Hematopoietic multipotent progenitor cell treated with erythropoietin and hydrocortisone succinate and interleukin-3 and kit ligand, for 6 days (in vitro differentiated cells): Measurements from ENCODE around the gene ZBTB44.
"Not testable (repeated sequence)": the region's sequence is repeated elsewhere in the genome, so short reads cannot be mapped to it uniquely, and the experiment has no call there.

Experiments
- DNase-seq: peaks from one replicate; pipeline ENCODE4 v3.0.0-alpha.2; 2015

The ZBTB44 gene

DNA sequence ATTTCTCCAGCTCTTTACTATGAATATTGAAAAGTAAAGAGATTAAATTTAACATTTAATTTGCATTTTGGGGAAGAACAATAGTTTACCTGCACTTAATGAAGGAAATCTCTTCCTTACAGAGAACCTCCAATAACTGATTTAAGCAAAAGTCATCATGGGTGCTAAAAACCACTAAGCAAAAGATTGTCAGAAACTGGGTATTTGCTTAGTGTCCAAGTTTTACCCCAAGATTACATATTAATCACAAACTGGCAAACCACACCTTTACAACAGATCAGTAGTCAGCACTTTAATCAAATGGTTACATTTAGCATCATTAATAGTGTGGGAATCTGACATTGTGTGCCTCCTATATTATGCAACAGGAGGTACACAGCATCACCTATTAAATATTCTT lies 2.7 kb downstream of the ZBTB44 start:
- DNase-seq, result no peak

DNA sequence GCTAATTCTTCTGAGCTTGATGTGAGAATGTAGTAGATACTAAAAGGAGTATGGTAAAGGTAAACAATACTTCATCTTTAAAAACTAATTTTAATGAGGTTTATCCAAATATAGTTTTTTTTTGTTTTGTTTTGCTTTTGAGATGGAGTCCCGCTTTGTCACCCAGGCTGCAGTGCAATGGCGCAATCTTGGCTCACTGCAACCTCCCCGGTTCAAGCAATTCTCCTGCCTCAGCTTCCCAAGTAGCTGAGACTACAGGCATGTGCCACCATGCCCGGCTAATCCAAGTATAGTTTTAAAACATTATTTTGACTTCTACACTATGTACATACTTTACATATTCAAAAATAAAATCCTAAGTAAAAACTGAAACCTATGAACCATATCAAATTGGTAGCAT lies 4.1 kb downstream of the ZBTB44 start:
- no peak for DNase-seq

DNA sequence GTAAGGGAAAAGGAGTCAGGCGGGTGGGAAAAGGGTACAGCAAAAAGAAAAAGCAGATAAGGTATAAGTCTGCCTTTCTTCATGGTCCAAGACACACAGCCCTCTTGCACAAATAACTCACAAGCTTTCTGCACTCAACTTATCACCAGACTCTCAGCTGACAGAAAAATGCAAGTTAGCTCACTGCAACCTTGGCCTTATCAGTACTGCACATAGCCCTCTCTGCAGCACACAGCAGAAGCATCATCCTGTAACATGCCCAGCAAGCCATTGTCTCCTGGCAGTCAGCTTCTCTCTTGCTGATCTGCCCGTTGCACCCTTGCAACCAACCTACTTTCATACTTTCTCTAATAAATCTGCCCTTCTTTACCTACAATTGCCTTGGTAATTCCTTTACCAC lies 5.8 kb downstream of the ZBTB44 start:
- DNase-seq, result peak; percentile 76

DNA sequence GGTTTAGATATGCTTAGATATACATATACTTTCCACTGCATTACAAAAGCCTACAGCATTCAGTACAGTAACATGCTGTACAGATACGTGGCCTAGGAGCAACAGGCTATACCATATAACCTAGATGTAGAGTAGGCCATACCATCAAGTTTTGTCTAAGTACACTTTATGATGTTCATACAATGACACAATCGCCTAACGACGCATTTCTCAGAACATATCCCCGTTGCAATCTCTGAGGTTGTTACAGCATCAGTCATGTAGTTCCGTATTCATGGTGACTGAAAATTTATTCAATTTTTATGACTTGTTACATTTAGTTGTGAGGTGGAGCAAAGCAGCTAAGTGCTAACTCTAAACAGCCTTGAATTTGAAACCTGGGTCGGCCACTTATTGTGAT lies 6.7 kb downstream of the ZBTB44 start:
- peak; percentile 44 for DNase-seq

DNA sequence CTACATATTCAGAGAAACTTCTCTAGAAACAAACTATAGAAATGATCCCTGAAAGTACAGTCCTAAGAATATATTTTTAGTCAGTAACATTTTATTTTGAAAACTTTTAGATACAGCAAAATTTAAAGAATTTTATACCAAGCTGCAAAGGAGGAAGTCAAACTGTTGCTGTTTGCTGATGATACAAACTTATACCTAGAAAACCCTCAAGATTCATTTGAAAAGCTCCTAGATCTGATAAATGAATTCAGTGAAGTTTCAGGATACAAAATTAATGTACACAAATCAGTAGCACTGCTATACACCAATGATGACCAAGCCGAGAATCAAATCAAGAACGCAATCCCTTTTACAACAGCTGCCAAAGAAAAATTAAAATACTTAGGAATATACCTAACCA lies 10.1 kb downstream of the ZBTB44 start:
- DNase-seq, result peak; percentile 47

DNA sequence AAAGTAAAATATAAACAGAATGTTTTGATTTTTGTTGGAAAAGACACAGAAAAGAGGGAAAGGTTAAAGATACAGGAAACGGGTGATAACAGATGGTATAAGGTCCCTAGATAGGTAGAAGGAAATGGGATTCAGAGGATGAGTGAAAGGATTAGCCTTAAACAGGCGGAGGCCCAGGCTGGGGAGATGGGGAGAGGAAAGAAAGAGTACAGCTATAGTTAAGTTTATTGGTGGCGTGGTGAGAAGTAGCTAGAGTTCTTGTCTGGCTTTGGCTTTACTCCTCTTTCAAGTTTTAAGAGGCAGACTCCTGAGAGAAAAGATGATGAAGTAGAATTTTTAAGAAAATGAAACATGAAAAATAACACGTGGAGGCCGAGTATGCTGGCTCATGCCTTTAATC lies 13.7 kb downstream of the ZBTB44 start:
- DNase-seq, result no peak

DNA sequence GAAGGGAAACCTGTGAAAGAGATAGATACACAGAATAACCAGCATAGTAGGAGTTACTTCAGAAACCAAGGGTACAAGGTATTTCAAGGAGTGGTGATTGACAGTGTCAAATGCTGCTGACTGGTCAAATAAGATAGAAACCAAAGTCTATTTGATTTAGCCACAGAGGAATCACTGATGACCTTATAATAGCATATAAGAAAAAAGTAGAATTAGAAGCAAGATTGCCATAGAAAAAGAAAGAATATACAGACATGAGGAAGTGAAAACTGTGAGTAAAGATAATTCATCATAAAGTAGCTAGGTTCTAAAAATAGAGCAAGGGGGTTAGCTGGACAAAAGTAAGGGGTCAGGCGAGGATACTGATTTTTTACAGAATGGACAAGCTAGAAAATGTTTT lies 14.2 kb downstream of the ZBTB44 start:
- no peak for DNase-seq

DNA sequence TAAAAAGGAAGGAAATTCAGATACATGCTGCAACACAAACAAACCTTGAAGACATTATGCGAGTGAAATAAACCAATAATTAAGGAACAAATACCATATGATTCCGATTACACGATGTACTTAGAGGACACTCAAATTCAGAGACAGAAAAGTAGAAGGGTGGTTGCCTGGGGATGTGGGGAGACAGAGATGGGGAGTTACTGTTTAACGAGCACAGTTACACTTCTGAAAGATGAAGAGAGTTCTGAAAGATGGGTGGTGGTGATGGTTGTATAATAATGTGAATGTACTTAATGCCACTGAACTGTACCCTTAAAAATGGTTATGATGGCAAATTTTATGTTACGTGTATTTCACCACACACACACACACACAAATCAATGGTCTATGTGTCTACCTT lies 14.7 kb downstream of the ZBTB44 start:
- no peak for DNase-seq

DNA sequence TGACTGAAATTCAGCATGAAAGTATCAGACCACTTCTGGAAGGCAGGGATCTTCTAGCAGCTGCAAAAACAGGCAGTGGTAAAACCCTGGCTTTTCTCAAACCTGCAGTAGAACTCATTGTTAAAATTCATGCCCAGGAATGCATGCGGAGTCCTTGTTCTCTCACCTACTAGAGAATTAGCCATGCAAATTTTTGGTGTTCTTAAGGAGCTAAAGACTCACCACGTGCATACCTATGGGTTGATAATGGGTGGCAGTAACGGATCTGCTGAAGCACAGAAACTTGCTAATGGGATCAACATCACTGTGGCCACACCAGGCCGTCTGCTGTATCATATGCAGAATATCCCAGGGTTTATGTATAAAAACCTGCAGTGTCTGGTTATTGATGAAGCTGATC lies 19.1 kb downstream of the ZBTB44 start:
- no peak for DNase-seq

DNA sequence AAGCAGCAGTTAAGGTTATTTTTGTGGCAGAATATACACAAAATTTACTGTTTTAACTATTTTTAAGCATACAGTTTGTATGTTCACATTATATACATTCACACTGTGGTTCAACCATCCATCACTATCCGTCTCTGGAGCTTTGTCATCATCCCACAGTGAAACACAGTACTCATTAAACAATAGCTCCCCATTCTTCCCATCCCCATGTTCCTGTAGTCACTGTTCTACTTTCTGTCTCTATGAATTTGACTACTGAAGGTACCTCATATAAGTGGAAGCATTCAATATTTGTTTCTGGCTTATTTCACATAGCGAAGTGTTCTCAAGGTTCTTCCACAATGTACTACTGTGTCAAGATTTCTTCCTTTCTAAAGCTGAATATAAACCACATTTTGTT lies 32.6 kb downstream of the ZBTB44 start:
- DNase-seq, result no peak

DNA sequence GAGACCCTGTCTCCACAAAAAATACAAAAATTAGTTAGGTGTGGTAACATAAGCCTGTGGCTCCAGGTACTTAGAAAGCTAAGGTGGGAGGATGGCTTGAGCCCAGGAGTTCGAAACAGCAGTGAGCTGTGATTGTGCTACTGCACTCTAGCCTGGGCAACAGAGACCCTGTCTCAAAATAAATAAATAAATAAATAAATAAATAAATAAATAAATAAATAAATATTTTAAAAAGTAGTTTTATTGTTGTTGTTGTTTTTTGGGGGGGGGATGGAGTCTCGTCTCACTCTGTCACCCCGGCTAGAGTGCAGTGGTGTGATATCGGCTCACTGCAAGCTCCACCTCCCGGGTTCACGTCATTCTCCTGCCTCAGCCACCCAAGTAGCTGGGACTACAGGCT lies 33.4 kb downstream of the ZBTB44 start:
- DNase-seq, result not testable (repeated sequence)

DNA sequence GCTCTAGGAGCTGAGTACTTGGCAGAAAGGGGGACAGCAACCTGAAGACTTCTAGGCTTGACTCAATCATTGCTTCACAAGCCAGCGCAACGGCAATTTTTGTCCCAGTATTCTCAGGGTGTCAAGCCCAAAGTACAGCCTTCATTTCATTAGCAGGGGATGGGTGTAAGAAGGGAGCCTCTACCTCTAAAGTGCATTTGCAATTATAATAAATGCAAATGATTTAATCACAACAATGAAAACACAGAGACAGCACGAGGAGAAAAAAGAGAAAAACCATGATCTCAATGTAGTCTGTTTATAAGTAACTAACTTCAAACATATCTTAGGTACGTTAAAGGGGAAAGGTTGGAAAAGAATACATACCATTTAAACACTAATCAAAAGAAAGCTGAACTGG lies 34.7 kb downstream of the ZBTB44 start:
- no peak for DNase-seq

DNA sequence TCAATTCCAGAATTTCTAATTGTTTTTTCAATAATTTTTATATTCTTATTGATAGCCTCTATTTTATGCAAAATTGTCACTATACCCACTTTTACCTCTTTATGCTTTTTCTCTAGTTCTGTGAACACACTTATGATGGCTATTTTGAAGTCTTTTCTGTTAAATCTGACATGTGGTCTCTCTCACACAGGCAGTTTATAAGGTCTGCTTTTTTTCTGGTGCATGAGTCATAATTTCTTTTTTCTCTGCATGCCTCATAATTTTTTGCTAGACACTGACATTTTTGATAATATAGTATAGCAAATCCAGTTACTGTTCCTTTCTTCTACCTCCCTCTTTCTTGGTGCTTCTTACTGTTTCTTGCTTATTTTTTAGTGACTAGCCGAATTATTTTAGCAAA lies 36.0 kb downstream of the ZBTB44 start:
- DNase-seq, result peak; percentile 21

DNA sequence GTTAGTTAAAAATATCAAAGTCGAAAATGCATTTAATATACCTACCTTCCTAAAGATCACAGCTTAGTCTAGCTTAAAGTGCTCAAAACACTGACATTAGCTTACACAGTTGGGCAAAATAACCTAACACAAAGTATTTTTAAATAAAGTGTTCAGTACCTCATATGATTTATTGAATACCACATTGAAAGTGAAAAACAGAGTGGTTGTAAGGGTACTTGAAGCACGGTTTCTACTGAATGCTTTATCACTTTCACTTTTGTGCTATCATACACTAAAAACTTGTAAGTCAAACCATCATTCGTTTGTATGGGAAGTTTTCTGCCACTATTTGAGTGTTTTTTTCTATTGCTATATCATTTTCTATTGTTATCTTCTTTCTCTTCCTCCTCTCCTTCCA lies 36.6 kb downstream of the ZBTB44 start:
- no peak for DNase-seq

DNA sequence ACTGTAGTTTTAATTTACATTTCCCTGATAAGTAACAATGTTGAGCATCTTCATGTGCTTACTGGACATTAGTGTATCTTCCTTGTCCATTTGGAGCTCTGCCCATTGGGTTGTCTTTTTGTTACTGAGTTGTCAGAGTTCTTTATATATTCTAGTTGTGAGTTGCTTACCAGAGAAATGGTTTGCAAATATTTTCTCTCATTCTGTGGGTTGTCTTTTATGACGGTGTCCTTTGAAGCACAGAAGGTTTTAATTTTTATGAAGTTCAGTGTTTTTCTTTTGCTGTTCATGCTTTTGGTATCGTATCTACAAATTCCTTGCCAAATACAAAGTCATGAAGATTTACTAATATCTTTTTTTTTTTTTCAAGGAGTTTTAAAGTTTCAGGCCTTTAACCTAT lies 42.4 kb downstream of the ZBTB44 start:
- no peak for DNase-seq

DNA sequence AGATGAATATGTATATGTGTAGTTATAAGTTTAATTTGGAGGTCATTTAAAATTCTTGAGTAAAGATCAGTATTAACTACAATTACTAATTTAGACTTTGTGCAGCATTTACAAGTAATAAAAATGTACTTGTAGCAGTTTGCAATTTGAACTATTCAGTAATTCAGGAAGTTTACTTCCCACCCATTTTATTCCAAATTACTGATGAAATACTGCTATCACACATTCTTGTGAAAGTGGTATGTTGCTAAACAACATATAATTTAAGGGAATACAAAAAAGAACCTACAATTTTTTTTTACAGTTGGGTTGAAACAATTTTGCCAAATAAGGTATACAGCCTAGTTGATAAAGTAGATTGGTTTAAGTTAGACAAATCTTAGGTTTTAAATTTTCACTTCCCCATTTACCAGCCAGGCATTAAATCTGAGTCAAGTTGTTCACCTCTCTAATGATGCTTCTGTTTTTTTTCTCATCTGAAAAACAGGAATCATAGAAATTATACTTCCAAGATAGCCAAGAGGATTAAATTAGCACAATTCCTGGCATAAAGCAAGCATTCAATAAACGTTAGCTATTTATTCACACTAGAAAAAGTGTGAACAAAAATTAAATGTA lies 45.3 kb downstream of the ZBTB44 start:
- no peak for DNase-seq

DNA sequence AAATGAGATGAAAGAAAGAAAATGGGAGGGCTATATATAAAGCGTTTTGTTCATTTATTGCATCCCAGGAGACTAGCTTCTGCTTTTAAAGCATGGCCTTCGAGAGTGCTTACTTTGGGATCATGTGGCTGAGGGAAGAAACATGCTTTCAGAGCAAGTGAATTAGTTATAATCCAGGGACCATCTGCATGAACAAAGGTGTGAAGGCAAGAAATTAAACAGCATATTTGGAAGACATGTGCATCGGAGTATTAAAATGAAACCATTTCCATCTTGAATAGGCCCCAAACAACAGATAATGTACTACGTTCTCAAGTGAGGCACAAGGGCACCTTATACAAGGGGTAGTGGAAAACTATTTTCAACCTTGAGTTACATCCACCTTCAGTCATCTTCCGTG lies 51.4 kb downstream of the ZBTB44 start:
- DNase-seq, result no peak

DNA sequence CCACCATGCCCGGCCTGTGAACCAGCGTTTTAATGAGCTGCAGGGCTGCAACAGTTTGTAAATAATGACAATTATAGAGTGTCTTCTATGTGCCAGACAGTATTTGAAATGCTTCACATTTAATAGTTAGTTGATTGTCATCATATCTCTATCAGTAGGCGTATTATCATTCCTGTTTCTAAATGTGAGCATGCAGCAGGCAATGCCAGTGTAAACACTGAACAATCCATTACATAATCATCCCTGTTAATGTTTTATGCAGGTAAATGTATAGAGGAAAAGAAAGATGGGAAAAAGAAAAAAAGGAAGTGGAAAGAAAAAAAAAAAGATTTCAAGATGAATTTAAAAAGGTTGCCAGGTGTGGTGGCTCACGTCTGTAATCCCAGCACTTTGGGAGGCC lies 52.3 kb downstream of the ZBTB44 start:
- no peak for DNase-seq

DNA sequence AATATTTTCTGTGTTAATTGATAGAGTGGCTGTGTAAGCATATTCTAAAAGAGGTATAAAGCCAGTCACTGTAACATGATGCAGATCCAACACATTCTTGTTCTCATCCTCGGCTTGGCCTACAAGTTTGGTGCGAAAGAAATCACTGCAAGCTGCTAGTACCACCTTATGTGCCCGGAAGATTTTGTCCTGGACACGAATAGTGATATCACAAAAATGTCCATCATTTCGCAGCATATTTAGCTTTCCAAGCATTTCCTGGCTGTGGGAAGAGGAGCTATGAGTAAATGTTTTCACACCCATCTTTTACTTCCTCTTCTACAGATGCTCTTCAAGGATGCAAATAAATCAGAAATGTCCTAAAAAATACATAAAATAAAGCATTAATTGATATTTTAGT lies 53.1 kb downstream of the ZBTB44 start:
- DNase-seq, result no peak

DNA sequence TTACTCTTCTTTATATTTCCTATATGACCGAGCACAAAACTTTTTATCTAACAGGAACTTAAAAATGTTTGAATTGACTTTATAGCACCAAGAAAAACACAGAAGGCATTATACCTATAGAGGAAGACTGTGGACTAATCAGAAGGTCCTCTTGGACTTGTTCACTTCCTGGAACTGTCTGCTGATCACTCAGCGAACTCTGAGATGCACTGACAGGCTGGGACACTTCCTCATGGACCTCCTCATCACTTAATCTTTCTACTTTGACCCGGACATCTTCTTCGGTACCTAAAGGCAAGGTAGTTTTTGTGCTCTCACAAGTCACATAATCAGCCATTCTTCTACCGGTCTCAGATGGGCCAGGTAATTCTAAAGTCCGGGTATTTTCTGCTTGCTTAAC lies 54.0 kb downstream of the ZBTB44 start:
- DNase-seq, result no peak

DNA sequence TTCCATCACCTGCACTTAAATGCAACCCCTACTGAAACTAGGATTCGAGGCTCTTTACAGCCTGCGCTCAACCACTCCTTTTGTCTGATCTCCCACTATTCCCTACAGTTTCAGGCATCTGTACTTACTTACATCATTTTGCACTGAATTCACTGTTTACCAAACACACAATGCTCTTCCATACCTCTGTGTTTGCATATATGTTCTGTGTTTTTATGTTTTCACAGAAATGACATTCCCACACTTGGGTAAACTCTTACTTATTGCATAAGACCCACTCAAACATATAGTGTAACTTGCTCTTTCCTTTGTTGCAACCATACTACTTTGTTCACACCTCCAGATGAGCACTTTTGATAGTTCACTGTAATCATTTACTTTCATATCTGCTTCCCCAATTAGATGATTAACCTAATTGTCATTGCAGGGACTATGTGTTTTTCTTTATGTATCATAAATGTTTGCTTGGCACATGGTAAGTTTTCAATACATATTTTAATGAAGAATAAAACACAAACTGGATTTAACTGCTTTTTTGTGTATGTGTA lies 54.6 kb downstream of the ZBTB44 start:
- DNase-seq, result no peak

DNA sequence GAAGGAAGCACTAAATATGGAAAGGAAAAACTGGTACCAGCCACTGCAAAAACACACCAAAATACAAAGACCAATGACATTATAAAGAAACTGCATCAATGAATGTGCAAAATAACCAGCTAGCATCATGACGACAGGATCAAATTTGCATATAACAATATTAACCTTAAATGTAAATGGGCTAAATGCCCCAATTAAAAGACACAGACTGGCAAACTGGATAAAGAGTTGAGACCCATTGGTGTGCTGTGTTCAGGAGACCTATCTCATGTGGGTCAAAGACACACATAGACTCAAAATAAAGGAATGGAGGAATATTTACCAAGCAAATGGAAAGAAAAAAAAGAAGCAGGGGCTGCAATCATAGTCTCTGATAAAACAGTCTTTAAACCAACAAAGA lies 63.0 kb downstream of the ZBTB44 start:
- not testable (repeated sequence) for DNase-seq

DNA sequence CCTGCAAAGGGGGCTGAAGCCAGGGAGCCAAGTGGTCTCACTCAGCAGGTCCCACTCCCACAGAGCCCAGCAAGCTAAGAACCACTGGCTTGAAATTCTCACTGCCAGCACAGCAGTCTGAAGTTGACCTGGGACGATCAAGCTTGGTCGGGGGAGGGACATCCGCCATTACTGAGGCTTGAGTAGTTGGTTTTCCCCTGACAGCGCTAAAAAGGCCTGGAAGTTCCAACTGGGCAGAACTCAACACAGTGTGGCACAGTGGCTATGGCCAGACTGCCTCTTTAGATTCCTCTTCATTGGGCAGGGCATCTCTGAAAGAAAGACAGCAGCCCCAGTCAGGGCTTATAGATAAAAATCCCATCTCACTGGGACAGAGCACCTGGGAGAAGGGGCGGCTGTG lies 64.8 kb downstream of the ZBTB44 start:
- not testable (repeated sequence) for DNase-seq

DNA sequence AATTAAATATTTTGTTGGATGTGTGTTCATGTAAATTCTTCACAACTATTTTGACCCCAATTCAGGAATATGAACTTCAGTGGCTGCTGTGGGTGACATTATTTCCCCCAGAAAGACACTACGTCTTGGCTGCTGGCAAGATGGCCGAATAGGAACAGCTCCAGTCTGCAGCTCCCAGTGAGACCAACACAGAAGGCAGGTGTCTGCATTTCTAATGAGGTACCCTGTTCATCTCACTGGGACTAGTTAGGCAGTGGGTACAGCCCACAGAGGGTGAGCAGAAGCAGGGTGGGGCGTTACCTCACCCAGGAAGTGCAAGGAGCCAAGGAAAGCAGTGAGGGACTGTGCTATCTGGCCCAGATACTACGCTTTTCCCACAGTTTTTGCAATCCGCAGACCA lies 65.3 kb downstream of the ZBTB44 start:
- DNase-seq, result no peak

DNA sequence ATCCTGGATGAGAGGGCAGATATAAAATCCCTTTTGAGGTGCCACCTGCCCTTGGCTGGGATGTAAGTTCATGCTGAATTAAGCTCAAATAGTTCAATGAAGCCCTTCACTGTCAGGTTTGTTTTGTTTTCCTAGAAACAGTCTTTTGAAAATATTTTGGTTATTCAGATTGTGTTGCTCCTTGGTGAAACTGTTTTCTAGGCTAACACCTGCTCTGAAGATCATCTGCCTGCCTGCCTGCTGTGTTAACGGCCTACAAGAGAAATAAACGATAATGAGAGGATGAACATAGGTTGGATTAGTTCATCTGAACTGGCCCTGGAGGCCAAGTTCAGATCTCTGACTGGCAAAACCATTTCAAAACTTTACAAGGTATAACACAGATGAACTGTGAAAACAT lies 67.4 kb downstream of the ZBTB44 start:
- no peak for DNase-seq

DNA sequence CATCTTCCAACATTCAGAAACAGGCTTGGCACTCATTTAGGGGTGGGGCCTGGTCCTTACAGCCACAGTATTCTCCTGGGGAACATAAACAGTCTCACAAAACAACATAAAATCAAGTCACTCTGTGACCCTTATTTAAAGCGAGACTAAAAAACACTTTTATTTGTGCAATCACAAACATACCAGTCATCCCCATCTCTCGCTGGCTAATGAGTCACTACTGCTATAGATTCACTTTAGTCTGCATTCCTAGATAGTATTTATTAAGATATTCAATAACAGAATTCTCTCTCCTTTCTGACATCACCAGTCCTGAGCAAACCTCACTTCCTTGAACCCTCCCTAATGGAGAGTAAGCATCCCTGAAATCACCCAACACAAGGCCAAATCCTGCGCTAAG lies 68.0 kb downstream of the ZBTB44 start:
- DNase-seq, result no peak
